IMR-90 (cell line): ENCODE results near the gene ZNF609.

Source experiments
- CTCF ChIP-seq: conservative IDR thresholded peaks from 2 replicates; pipeline ENCODE4 v1.5.1; 2012; ENCODE audit warnings: mild to moderate bottlenecking, low read depth, low read length, improper control_type of control experiment
- ELK1 ChIP-seq: fragments of 150-350 bp; IDR thresholded peaks from 2 replicates; pipeline ENCODE4 v1.6.1; 2016; ENCODE audit warnings: low read depth, mild to moderate bottlenecking, low read length, moderate library complexity, borderline replicate concordance
- POLR2A ChIP-seq: IDR thresholded peaks from 2 replicates; pipeline ENCODE4 v1.6.1; 2012; ENCODE audit warnings: mild to moderate bottlenecking, low read depth, low read length
- RCOR1 ChIP-seq: IDR thresholded peaks from 2 replicates; pipeline ENCODE4 v1.6.1; 2012; ENCODE audit warnings: mild to moderate bottlenecking, low read length, improper control_type of control experiment; ENCODE audit not compliant: insufficient replicate concordance
- SMC3 ChIP-seq: fragments of 150-350 bp; IDR thresholded peaks from 2 replicates; pipeline ENCODE4 v1.6.1; 2016; ENCODE audit warnings: low read depth, mild to moderate bottlenecking, antibody characterized with exemption, low read length, moderate library complexity

- TF ChIP-seq CTCF, result no peak
- no peak for TF ChIP-seq POLR2A
- no peak for TF ChIP-seq ELK1
- no peak for TF ChIP-seq SMC3
- TF ChIP-seq RCOR1, result no peak
Observed at GRCh38 chr15:64687172-64687571, 226.8 kb downstream of the ZNF609 start.
